Kasumi-1 (cell line): ENCODE results near the gene C1R.
"Not testable (repeated sequence)": the region's sequence is repeated elsewhere in the genome, so short reads cannot be mapped to it uniquely, and the experiment has no call there.

ENCODE experiments used
- DNase-seq, 2 experiments: peaks; one replicate each; lab custom pipeline; 2025; lab: John Stamatoyannopoulos, UW

C1R gene

GRCh38 chr12:7120166-7120565, 27.9 kb upstream of the C1R start:
- no peak for DNase-seq

- DNase-seq = no peak
Observed at GRCh38 chr12:7118881-7119280, 26.6 kb upstream of the C1R start.

GRCh38 chr12:7117670-7118069, 25.4 kb upstream of the C1R start:
- no peak for DNase-seq

DNA sequence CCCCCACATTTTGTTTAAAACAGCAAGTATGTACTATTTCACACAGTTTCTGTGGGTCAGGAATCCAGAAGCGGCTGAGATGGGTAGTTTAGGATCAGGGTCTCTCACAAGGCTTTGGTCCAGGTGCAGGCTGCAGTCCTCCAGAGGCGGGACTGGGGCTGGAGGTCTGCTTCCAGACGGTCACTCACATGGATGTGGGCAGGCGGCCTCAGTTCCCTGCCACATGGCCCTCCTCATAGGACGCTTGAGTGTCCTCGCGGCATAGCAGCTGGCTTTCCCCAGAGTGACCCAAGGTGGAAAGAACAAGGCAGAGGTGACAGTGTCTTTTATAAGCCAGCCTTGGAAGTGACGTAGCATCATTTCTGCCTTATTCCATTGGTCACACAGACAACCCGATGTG, 24.7 kb upstream of the C1R start:
- no peak for DNase-seq

DNA sequence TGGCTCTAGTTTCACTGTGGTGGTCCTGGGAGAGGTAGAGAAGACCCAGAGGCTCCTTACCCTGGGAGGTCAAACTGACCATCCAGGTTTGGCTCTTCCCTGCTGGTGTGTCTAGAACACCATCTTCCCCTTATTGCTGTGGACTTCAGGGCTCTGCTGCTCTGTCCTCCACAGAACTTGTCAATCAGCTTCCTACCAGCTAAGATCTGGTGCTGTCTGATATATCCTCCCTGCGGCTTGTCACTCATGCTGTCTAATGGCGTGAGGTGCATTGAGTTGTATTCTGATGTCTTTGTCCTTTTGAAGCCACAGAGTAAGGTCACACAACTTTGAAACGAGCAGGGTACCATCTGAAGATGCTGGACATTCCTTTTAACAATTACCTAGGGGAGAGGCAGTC, 24.0 kb upstream of the C1R start:
- no peak for DNase-seq

DNA sequence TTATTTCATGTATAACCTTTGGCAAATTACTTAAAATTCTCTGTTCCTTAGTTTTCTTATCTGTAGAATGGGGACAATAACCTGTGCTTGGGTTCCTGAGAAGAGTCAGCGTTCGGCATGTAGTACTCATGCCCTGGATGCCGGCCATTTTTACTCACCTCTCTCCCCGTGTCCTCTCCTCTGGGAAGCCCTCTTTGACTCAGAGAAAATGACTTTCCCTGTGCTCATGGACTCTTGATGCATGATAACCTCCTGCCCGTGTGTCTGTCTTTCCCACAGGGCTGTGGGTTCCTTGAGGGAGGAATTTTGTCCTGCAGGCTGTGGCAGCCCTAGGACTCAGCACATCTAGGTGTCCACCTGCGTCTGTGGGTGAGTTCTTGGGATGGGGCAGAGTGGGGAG, 22.6 kb upstream of the C1R start:
- DNase-seq = no peak

DNA sequence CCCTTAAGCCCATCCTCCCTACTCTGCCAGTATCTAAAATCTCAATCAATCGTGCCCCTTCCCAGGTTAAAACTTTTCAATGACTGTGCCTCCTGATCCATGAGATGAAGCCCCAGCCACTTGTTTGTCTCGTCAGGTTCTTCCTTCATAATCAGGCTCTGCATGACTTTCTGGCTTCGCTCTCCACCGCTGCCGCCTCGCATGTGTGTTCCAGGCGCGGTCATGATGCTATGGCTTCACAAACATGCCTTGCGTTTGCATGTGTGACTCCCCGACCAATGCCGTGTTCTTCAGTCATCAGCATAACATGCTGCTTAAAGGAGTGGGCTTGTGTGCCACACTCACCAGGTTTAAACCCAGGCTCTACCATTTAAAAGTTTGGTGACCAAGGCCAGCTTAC, 21.8 kb upstream of the C1R start:
- DNase-seq = no peak

- peak; percentile 26 to 27 for DNase-seq
Observed at GRCh38 chr12:7113389-7113871, 21.2 kb upstream of the C1R start.

- DNase-seq = no peak
Observed at GRCh38 chr12:7112041-7112440, 19.8 kb upstream of the C1R start.

GRCh38 chr12:7110661-7111060, 18.4 kb upstream of the C1R start:
- no peak for DNase-seq

DNA sequence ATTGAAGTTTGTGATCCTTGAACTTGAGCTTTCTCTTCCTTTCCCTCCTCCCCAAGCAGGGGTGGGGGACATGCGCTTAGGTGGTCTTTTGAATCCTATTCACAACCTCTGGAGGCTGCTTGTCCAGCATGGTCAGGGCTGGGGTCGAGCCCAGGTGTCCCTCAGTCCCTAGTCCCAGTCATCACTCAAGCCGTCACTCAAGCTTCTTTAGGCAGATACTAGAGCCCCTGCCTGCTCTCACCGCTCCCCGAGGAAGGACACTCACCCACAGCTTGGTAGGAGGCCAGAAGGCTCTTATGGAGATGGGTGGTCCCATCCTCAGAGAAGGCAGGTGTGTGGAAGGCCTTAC, 17.3 kb upstream of the C1R start:
- no peak for DNase-seq

GRCh38 chr12:7108796-7109571, 16.7 kb upstream of the C1R start, which contains the start of gene C1RL:
Gene C1RL, minus strand, starts transcription at chr12:7109214. Its CDS starts 34 bp downstream, at chr12:7109180.
- DNase-seq = peak; percentile 48 to 53

GRCh38 chr12:7108003-7108795, 16.0 kb upstream of the C1R start:
- peak; percentile 43 to 59 for DNase-seq

GRCh38 chr12:7107636-7108002, 15.4 kb upstream of the C1R start:
- peak in 1 of 2 experiments; percentile 2 for DNase-seq

DNA sequence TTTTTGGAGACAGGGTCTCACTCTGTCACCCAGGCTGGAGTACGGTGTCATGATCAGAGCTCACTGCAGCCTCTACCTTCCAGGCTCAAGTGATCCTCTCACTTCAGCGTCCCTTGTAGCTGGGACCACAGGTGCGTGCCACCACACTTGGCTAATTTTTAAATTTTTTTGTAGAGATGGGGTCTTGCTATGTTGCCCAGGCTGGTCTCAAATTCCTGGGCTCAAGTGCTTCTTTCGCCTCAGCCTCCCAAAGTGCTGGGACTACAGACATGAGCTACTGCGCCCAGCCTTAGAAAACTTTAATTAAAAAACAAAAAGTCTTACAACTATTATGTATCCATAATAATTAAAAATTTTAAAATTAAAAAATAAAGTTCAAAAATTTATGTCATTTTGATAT, 14.9 kb upstream of the C1R start:
- DNase-seq = not testable (repeated sequence)

DNA sequence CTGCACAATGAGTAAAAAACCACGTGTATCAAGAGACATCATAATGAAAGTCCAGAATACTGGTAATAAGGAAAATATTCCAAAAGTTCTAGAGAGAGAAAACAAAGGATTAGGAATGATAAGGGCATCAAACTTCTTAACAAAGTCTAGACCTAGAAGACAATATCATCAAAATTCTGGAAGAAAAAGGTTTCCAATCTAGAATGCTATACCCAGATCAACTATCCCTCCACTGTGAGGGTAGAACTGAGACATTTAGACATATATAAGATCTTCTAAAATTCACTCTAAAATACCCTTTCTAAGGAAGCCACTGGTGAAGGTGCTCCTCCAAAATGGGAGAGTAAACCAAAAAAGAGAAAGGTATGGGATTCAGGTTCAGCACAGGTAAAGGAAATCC, 13.8 kb upstream of the C1R start:
- no peak for DNase-seq

DNA sequence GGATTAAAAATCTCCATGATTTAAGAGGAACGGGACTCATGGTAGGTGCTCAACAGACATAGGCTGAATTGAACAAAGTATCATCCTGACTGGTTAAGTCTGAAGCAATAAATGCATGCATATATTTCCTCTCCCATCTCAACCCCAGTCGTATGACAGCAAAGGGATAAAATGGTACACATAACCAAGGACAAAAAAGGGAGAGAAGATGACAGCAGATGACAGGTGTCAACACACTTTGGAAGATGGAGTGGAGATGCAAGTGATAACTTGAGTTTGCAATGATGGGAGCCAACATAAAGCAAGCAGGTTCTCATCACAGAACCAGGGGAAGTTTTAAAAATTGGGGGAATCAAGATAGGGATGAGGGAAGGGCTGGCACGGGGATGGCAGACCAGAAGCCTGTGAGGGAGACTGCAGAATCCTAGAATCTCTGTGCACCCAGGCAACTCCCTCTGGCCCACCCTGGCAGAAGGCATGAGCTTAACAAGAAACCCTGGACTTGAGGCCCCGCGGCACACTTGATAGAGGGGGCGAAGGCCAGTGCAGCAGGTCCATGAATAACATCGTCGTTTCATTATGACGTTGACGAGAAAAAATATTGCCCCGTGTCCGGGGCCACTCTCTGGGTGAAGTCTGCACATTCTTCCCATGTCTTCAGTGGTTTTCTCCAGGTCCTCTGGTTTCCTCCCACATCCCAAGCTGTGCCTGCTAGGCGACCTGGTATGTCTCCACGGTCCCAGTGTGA, 11.8 kb upstream of the C1R start:
- DNase-seq = no peak

GRCh38 chr12:7102582-7102981, 10.3 kb upstream of the C1R start:
- no peak for DNase-seq

- DNase-seq = no peak
Observed at GRCh38 chr12:7101694-7102131, 9.5 kb upstream of the C1R start.

DNA sequence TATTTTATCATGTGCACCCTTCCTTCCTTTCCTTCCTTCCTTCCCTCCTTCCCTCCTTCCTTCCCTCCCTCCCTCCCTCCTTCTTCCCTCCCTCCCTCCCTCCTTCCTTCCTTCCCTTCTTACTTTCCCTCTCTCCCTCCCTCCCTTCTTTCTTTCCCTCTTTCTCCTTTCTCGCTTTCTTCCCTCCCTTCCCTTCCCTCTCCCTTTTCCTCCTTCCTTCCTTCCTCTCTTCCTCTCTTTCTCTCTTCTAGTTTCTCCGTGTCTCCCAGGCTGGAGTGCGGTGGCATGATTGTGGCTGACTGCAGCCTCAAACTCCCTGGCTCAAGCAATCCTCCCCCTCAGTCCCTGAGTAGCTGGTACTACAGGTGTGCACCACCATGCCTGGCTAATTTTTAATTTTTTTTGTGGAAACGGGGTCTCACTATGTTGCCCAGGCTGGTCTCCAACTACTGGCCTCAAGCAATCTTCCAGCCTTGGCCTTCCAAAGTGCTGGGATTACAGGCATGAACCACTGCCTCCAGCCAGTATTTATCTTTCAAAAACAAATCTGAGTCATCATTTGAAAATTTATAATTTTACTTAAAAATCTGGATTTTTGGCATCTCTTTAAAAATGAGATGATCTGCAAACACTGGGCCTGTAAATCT, 8.9 kb upstream of the C1R start:
- no peak for DNase-seq

DNA sequence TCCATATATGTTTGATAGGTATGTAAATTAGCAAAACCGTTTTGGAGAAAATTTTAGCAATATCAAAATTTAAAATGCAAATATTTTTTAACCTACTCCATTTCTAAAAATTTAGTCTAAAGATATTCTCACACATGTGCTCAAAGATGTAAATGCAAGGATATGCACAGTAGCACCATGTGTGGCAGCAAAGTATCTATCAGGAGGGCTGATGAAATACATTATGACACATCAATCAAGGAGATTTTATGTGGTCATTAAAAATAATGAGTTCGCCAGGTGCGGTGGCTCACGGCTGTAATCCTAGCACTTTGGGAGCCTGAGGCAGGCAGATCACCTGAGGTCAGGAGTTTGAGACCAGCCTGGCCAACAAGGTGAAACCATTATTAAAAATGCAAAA, 8.0 kb upstream of the C1R start:
- no peak for DNase-seq
